ENCODE measurements around the gene LMX1A.

LMX1A gene

DNA sequence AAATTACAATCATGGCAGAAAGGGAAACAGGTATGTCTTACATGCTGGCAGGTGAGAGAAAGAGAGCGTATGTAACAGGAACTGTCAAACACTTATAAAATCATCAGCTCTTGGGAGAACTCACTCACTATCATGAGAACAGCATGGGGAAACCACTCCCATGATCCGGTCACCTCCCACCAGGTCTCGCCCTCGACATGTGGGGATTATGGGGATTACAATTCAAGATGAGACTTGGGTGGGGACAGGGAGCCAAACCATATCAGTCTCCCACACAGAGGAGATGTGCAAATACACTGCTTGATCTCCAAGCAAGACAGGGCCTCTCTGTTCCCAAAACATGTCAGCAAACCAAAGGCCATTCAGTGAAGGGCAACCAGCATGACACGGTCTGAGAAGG lies 27.4 kb downstream of the LMX1A start:
- DNase-seq (ENCODE audit: extremely low spot score, insufficient read length, low read depth) (no peak), FAIRE-seq (no peak)

GRCh38 chr1:165328136-165328535 lies 28.4 kb downstream of the LMX1A start:
- FAIRE-seq: no peak
- DNase-seq (ENCODE audit: extremely low spot score, insufficient read length, low read depth): no peak

DNA sequence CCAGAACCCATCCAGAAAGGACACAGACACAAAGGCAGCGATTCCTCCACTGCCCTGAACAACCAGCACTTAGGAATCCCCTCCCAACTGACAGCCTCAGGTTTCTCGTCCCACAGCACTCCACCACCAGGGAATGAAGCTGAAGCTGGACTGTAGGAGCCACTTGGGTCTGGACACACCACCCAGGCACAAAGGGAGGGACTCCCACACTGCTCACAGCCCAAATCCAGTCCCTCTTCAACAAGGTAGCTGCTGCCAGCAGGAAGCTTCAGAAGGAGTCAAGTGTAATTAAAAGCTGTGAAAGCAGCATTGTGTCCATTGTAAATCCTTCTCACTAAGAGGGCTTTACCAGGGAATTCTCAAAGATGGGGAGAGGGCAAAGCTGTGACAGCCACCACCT lies 29.0 kb downstream of the LMX1A start:
- FAIRE-seq: no peak
- DNase-seq (ENCODE audit: extremely low spot score, insufficient read length, low read depth): no peak

GRCh38 chr1:165325460-165326203 lies 30.9 kb downstream of the LMX1A start:
- DNase-seq (ENCODE audit: extremely low spot score, insufficient read length, low read depth): no peak
- no peak for FAIRE-seq

GRCh38 chr1:165324050-165324449 lies 32.5 kb downstream of the LMX1A start:
- FAIRE-seq: no peak
- DNase-seq (ENCODE audit: extremely low spot score, insufficient read length, low read depth): no peak

- no peak for DNase-seq (ENCODE audit: extremely low spot score, insufficient read length, low read depth)
- FAIRE-seq: no peak
These were observed 38.9 kb downstream of the LMX1A start for GRCh38 chr1:165317612-165318011.

GRCh38 chr1:165316153-165316772 lies 40.3 kb downstream of the LMX1A start:
- DNase-seq (ENCODE audit: extremely low spot score, insufficient read length, low read depth): no peak
- no peak for FAIRE-seq

- no peak for DNase-seq (ENCODE audit: extremely low spot score, insufficient read length, low read depth)
- FAIRE-seq: no peak
These were observed 41.0 kb downstream of the LMX1A start for GRCh38 chr1:165315481-165315880.

- DNase-seq (ENCODE audit: extremely low spot score, insufficient read length, low read depth) (no peak), FAIRE-seq (no peak)
These were observed 42.6 kb downstream of the LMX1A start for GRCh38 chr1:165313903-165314302.

- DNase-seq (ENCODE audit: extremely low spot score, insufficient read length, low read depth) (no peak), FAIRE-seq (no peak)
These were observed 43.9 kb downstream of the LMX1A start for GRCh38 chr1:165312591-165312990.

GRCh38 chr1:165306543-165307434 lies 49.7 kb downstream of the LMX1A start:
- FAIRE-seq (no peak), DNase-seq (ENCODE audit: extremely low spot score, insufficient read length, low read depth) (no peak)

GRCh38 chr1:165303386-165303785 lies 53.1 kb downstream of the LMX1A start:
- no peak for FAIRE-seq
- DNase-seq (ENCODE audit: extremely low spot score, insufficient read length, low read depth): no peak

GRCh38 chr1:165300400-165300903 lies 56.1 kb downstream of the LMX1A start:
- FAIRE-seq (no peak), DNase-seq (ENCODE audit: extremely low spot score, insufficient read length, low read depth) (no peak)

DNA sequence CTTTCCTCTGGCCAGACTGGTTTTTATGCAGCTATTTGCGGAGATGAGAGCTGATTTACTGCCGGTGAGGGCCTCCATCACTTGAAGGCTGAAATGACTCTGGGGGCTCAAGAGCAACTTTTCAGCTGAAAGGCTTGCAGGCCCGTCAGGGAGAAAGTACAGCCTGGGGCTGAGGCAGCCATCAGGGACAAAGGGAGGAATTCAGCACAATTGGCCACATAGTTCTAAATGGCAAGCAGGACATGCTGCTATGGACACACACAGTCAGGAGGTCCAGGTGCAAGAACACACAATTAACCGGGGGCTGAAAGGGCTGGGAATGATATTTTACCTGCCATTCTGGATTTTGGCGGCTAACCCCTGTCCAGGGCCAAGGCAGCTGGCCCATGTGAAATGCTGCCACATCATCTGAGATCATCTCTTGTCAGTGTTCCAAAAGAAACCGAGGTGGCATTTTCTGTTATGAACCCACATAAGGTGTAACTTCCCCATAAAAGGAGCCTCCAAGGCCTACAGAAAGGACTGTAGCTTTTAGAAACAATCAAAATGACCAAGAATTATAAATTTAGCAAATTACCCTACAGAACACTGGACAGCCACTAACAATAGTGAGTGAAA lies 58.2 kb downstream of the LMX1A start:
- FAIRE-seq (no peak), DNase-seq (ENCODE audit: extremely low spot score, insufficient read length, low read depth) (no peak)

- DNase-seq (ENCODE audit: extremely low spot score, insufficient read length, low read depth): no peak
- FAIRE-seq: no peak
These were observed 60.3 kb downstream of the LMX1A start for GRCh38 chr1:165296205-165296604.

DNA sequence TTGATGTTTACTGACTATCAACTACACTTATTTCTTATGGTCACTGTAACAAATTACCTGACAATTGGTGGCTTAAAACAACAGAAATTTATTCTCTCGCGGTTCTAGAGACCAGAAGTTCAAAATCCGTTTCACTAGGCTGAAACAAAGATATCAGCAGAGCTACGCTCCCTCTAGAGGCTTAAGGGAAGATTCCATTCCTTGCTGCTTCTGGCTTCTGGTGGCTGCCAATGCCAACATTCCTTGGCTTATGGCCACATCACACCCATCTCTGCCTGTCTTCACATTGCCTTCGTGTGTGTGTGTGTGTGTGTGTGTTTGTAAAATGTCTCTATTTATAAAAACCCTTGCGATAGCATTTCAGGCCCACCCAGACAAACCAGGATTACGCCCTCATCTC lies 66.4 kb downstream of the LMX1A start:
- DNase-seq (ENCODE audit: extremely low spot score, insufficient read length, low read depth) (no peak), FAIRE-seq (no peak)

GRCh38 chr1:165289556-165289955 lies 67.0 kb downstream of the LMX1A start:
- no peak for FAIRE-seq
- DNase-seq (ENCODE audit: extremely low spot score, insufficient read length, low read depth): no peak

GRCh38 chr1:165288350-165289120 lies 68.0 kb downstream of the LMX1A start:
- no peak for FAIRE-seq
- no peak for DNase-seq (ENCODE audit: extremely low spot score, insufficient read length, low read depth)

DNA sequence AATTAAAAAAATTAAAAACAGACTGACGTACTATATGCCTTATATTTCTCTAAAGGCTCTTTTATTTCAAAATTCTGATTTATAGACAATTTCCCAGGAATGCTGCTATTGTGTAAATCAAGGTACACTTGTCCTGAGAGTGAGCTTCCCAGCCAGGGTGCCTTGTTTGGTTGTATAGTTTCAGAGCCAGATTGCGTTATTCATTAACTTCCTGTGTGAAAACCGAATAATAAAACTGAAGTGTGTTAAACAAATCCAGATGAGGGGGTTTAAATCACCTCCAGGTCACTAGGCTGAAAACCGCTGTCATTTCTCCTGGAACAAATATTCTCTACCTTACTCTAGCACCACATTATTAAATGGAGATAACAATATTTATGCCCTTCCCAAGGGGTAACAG lies 68.7 kb downstream of the LMX1A start:
- no peak for FAIRE-seq

DNA sequence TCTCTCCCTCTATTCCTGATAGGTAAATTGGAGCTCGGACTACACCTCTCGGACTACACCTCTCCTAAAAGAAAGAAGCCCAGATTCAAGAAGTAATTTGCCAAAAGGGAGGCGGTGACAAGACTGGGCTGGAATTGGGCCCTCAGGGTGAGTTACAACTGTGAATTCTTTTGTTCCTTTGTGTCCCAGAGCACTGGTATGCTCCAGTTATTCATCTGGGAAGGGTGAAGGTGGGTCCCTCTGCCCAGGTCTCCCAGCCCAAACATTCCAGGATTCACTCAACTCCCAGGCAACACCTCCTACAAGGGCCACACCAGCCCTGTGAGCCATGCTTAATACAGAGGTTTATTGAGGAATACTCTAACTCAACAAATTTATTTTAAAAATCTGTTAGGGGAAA lies 69.2 kb downstream of the LMX1A start:
- FAIRE-seq (no peak), DNase-seq (ENCODE audit: extremely low spot score, insufficient read length, low read depth) (no peak)

More for the DNA sequence above, 68.7 kb downstream of the LMX1A start:
- no peak for DNase-seq (ENCODE audit: extremely low spot score, insufficient read length, low read depth)
